ENCODE measurements around the gene TMPRSS6.

The TMPRSS6 gene

GRCh38 chr22:37052386-37053309 lies 56.9 kb downstream of the TMPRSS6 start:
- TF ChIP-seq SIN3A (IDR thresholded peaks at IDR 0.05; ENCODE audit: borderline replicate concordance, insufficient read depth, low read length) (no peak), FOXP2 (optimal IDR thresholded peaks at IDR 0.05; ENCODE audit: borderline replicate concordance, extremely low read depth, extremely low read length, insufficient read depth) (no peak), REST (IDR thresholded peaks at IDR 0.05; ENCODE audit: insufficient read depth in 1 of 2, low read depth in 2 of 2, low read length in 2 of 2) (no peak), POLR2AphosphoS5 (IDR thresholded peaks at IDR 0.05; ENCODE audit: low read depth, low read length) (no peak)

- TF ChIP-seq REST (IDR thresholded peaks at IDR 0.05; ENCODE audit: insufficient read depth in 1 of 2, low read depth in 2 of 2, low read length in 2 of 2) (no peak), FOXP2 (optimal IDR thresholded peaks at IDR 0.05; ENCODE audit: borderline replicate concordance, extremely low read depth, extremely low read length, insufficient read depth) (peak; percentile 39)
These were observed 57.8 kb downstream of the TMPRSS6 start, which contains the start of gene KCTD17 for GRCh38 chr22:37051391-37052385. TSS of gene KCTD17 (plus strand) at chr22:37051742. CDS start at chr22:37051761, 19 bp downstream.

GRCh38 chr22:37050913-37051312 lies 58.6 kb downstream of the TMPRSS6 start:
- no peak for TF ChIP-seq FOXP2 (optimal IDR thresholded peaks at IDR 0.05; ENCODE audit: borderline replicate concordance, extremely low read depth, extremely low read length, insufficient read depth)

- no peak for TF ChIP-seq REST (IDR thresholded peaks at IDR 0.05; ENCODE audit: insufficient read depth in 1 of 2, low read depth in 2 of 2, low read length in 2 of 2)
- no peak for TF ChIP-seq POLR2AphosphoS5 (IDR thresholded peaks at IDR 0.05; ENCODE audit: low read depth, low read length)
- no peak for TF ChIP-seq TAF1 (IDR thresholded peaks at IDR 0.05; ENCODE audit: borderline replicate concordance, insufficient read depth, low read length)
- TF ChIP-seq SIN3A (IDR thresholded peaks at IDR 0.05; ENCODE audit: borderline replicate concordance, insufficient read depth, low read length) = no peak
- TF ChIP-seq FOXP2 (optimal IDR thresholded peaks at IDR 0.05; ENCODE audit: borderline replicate concordance, extremely low read depth, extremely low read length, insufficient read depth) = no peak
These were observed 60.3 kb downstream of the TMPRSS6 start for GRCh38 chr22:37049224-37049623.

- TF ChIP-seq SIN3A (IDR thresholded peaks at IDR 0.05; ENCODE audit: borderline replicate concordance, insufficient read depth, low read length) (no peak), FOXP2 (optimal IDR thresholded peaks at IDR 0.05; ENCODE audit: borderline replicate concordance, extremely low read depth, extremely low read length, insufficient read depth) (no peak), TAF1 (IDR thresholded peaks at IDR 0.05; ENCODE audit: borderline replicate concordance, insufficient read depth, low read length) (no peak), POLR2AphosphoS5 (IDR thresholded peaks at IDR 0.05; ENCODE audit: low read depth, low read length) (no peak), REST (IDR thresholded peaks at IDR 0.05; ENCODE audit: insufficient read depth in 1 of 2, low read depth in 2 of 2, low read length in 2 of 2) (no peak)
These were observed 61.4 kb downstream of the TMPRSS6 start for GRCh38 chr22:37048133-37048532.
